ENCODE results near the gene GOLIM4. TPM values are rescaled to one million over a fixed set of nuclear protein-coding genes. Genes with fewer than 3 reads are reported as not detected.
"Not testable (repeated sequence)": the region's sequence is repeated elsewhere in the genome, so short reads cannot be mapped to it uniquely, and the experiment has no call there.

The GOLIM4 gene
- total and polyA plus RNA-seq, 7 donors: 8.6 to 34.1 (median 13.4) TPM

DNA sequence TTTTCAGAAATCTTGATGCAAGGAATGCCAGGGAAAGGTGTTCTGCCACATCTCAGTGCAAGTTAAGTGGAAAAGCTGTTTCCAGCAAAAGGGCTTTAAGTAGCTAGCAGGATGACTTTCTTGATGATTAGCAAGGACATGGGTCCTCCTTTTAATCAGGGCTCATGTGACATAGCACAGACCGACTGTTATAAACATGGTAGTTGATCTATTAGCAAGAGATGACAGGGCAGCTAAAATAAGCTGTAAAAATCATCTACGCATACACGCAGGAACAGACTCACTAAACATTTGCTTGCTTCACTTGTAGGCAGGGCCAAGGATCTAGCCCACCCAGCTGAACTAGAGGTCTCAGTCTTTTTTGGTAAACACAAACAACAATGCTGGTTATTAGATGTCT lies 69.0 kb downstream of the GOLIM4 start:
- H3K27ac ChIP-seq: peak overlapping the region; percentile 74
- peak overlapping the region; percentile 8 for H3K4me3 ChIP-seq
- WGBS, 3 donors: 60 to 64% (median 61%) methylated on average over 3 of the region's 3 CpGs
- peaks cover 3 to 85% of the 10 kb centered on the region in 2 donors for H3K36me3 ChIP-seq (ENCODE audit: insufficient read depth in 1 of 2, low read depth in 1 of 2)
- H3K27me3 ChIP-seq (ENCODE audit: insufficient read depth in 3 of 3, low read length in 2 of 3): no peaks in the 10 kb centered on the region
- ATAC-seq: peak; percentile 75 to 81 (median 76)
- no peaks in the 10 kb centered on the region for H3K9me3 ChIP-seq
- no peak for DNase-seq
- H3K4me1 ChIP-seq: peaks cover 11% of the 10 kb centered on the region
- TF ChIP-seq, protein P1, sequence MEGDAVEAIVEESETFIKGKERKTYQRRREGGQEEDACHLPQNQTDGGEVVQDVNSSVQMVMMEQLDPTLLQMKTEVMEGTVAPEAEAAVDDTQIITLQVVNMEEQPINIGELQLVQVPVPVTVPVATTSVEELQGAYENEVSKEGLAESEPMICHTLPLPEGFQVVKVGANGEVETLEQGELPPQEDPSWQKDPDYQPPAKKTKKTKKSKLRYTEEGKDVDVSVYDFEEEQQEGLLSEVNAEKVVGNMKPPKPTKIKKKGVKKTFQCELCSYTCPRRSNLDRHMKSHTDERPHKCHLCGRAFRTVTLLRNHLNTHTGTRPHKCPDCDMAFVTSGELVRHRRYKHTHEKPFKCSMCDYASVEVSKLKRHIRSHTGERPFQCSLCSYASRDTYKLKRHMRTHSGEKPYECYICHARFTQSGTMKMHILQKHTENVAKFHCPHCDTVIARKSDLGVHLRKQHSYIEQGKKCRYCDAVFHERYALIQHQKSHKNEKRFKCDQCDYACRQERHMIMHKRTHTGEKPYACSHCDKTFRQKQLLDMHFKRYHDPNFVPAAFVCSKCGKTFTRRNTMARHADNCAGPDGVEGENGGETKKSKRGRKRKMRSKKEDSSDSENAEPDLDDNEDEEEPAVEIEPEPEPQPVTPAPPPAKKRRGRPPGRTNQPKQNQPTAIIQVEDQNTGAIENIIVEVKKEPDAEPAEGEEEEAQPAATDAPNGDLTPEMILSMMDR (IDR thresholded peaks at IDR 0.05): no peak
- intact Hi-C loops (cut with DNase I): no loop called here

DNA sequence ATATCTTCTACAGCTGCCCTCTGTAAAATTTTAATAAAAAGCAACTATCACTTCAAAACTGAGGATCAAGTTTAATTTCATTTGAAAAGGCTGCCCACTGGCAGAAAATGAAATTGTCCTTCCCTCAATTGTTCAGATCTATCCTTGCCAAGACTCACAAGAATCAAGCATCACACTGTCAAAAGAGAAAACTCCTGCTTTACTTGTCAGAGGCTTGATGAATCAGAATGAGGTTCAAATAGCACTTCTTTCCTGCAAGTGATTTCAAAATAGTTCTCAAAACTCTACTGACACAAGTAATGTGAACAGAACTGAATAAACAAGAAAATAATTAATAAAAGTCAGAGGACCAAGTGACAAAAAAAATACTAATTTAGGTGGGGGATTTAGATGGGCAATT lies 70.6 kb downstream of the GOLIM4 start:
- no peaks in the 10 kb centered on the region for H3K27me3 ChIP-seq (ENCODE audit: insufficient read depth in 3 of 3, low read length in 2 of 3)
- H3K4me3 ChIP-seq: no peak overlapping the region
- intact Hi-C loops (cut with DNase I): no loop called here
- H3K27ac ChIP-seq: peak overlapping the region; percentile 74
- H3K9me3 ChIP-seq: no peaks in the 10 kb centered on the region
- peaks cover 11% of the 10 kb centered on the region for H3K4me1 ChIP-seq
- ATAC-seq (peak in 3 of 4 donors; percentile 27 to 58 (median 36)), DNase-seq (no peak)
- TF ChIP-seq, protein P1 (IDR thresholded peaks at IDR 0.05): no peak
- peaks cover 3 to 92% of the 10 kb centered on the region in 2 donors for H3K36me3 ChIP-seq (ENCODE audit: insufficient read depth in 1 of 2, low read depth in 1 of 2)

DNA sequence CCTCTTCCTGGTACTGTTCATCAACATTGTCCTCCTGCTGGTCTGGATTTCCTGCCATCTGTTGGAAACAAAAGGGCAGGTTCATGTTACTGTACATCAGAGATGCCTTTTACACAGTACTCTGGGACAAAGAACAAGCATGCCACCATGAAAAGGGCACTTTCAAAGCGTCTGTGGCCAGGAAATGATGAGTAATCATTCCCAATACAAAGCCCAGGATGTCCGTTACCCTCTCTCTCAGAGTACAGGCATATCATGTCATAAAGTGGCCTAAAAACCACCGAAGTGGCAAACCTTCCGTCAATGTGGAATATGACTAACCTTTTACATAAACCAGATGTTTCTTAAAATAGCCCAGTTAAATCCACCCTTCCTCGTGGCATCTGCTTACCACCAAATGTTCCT lies 71.2 kb downstream of the GOLIM4 start:
- Histone ChIP-seq H3K27me3 (ENCODE audit: insufficient read depth in 3 of 3, low read length in 2 of 3) (no peaks in the 10 kb centered on the region), H3K4me1 (peaks cover 11% of the 10 kb centered on the region), H3K4me3 (peak overlapping the region; percentile 7), H3K9me3 (no peaks in the 10 kb centered on the region), H3K27ac (peak overlapping the region; percentile 74), H3K36me3 (ENCODE audit: insufficient read depth in 1 of 2, low read depth in 1 of 2) (peaks cover 3 to 92% of the 10 kb centered on the region in 2 donors)
- ATAC-seq (peak; percentile 66 to 90 (median 85)), DNase-seq (no peak)
- intact Hi-C loops (cut with DNase I): no loop called here
- TF ChIP-seq, protein P1 (IDR thresholded peaks at IDR 0.05): no peak
- 17 to 19% (median 18%) methylated on average over 5 of the region's 5 CpGs for whole genome bisulfite sequencing, 3 donors

DNA sequence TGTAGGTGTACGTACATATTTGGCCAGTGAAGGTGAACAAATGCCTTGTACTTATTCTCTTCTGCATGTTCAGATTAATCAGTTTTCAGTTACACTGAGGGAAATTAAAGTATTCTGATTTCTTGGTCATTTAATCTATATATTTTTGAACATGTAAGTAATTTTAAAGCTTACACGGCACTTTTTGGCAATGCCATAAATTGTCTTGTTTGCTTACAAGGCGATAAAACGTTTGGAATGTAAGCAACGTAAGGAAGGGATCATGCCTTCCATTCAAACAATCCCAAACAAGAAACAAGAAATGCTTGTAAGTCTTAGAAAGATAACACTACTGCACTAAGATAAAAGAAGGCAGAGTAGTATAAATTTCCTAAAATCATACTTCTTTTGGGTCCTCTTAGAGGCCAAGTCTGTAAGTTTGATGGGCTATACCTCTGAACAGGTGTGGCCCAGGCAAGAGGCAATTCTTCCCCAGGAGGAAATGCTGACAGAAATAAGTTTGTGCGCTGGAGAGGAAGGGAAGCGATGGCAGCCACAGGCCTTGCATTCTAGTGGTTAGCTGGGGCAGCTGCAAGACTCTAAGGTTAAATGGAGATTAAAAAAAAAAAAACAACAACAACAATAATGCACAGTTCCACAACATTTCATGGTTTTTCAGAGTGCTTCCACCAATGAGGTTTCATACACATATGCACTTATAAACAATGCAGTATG lies 73.8 kb downstream of the GOLIM4 start:
- no peaks in the 10 kb centered on the region for H3K27me3 ChIP-seq (ENCODE audit: insufficient read depth in 3 of 3, low read length in 2 of 3)
- intact Hi-C loops (cut with DNase I): no loop called here
- no peak for ATAC-seq
- 85 to 95% (median 90%) methylated on average over 7 of the region's 7 CpGs for WGBS, 3 donors
- no peaks in the 10 kb centered on the region for H3K9me3 ChIP-seq
- TF ChIP-seq, protein P1 (IDR thresholded peaks at IDR 0.05): no peak
- DNase-seq: no peak
- peaks cover 11% of the 10 kb centered on the region for H3K4me1 ChIP-seq
- H3K4me3 ChIP-seq: no peak overlapping the region
- peaks cover 7 to 75% of the 10 kb centered on the region in 2 donors for H3K36me3 ChIP-seq (ENCODE audit: insufficient read depth in 1 of 2, low read depth in 1 of 2)
- H3K27ac ChIP-seq: no peak overlapping the region

DNA sequence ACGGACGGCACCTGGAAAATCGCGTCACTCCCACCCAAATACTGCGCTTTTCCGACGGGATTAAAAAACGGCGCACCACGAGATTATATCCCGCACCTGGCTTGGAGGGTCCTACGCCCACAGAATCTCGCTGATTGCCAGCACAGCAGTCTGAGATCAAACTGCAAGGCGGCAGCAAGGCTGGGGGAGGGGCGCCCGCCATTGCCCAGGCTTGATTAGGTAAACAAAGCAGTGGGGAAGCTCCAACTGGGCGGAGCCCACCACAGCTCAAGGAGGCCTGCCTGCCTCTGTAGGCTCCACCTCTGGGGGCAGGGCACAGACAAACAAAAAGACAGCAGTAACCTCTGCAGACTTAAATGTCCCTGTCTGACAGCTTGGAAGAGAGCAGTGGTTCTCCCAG lies 84.4 kb downstream of the GOLIM4 start:
- H3K9me3 ChIP-seq; H3K27me3 ChIP-seq (ENCODE audit: insufficient read depth in 3 of 3, low read length in 2 of 3); DNase-seq; intact Hi-C loops (cut with DNase I); H3K27ac ChIP-seq; H3K4me1 ChIP-seq; H3K4me3 ChIP-seq; ATAC-seq: not testable (repeated sequence)
- WGBS, 3 donors: 78 to 94% (median 89%) methylated on average over 6 to 17 of the region's 17 CpGs
- peaks cover 0 to 32% of the 10 kb centered on the region in 2 donors for H3K36me3 ChIP-seq (ENCODE audit: insufficient read depth in 1 of 2, low read depth in 1 of 2)

Data from psoas muscle (tissue), 8 donors.